Stimulated activated CD4-positive, alpha-beta T cell treated with anti-CD3 and anti-CD28 coated beads, Interleukin-2, amount 100 ng/mL, for 48 hours (primary cell): Measurements from ENCODE around the gene KBTBD12.
"Not testable (repeated sequence)": the region's sequence is repeated elsewhere in the genome, so short reads cannot be mapped to it uniquely, and the experiment has no call there.

ENCODE experiments used
- DNase-seq, 2 donors: peaks; one replicate each; pipeline ENCODE4 v3.0.0-alpha.2; 2020

KBTBD12 gene

GRCh38 chr3:127905556-127905955, 9.5 kb upstream of the KBTBD12 start:
- DNase-seq: no peak

- DNase-seq: not testable (repeated sequence)
These were observed 8.4 kb upstream of the KBTBD12 start for GRCh38 chr3:127906653-127907052.

GRCh38 chr3:127908202-127908601, 6.8 kb upstream of the KBTBD12 start:
- no peak for DNase-seq

GRCh38 chr3:127908951-127909350, 6.1 kb upstream of the KBTBD12 start:
- DNase-seq: no peak

- no peak for DNase-seq
These were observed 5.4 kb upstream of the KBTBD12 start for GRCh38 chr3:127909646-127910045.

- DNase-seq: no peak
These were observed 3.6 kb upstream of the KBTBD12 start for GRCh38 chr3:127911421-127911931.

GRCh38 chr3:127913841-127914240, 1.2 kb upstream of the KBTBD12 start:
- not testable (repeated sequence) for DNase-seq

GRCh38 chr3:127914584-127914983, 448 bp upstream of the KBTBD12 start:
- no peak for DNase-seq

- no peak for DNase-seq
These were observed 983 bp downstream of the KBTBD12 start for GRCh38 chr3:127915937-127916493.

GRCh38 chr3:127920738-127921137, 5.7 kb downstream of the KBTBD12 start:
- DNase-seq: no peak

- DNase-seq: no peak
These were observed 8.6 kb downstream of the KBTBD12 start for GRCh38 chr3:127923611-127924010.

- no peak for DNase-seq
These were observed 10.4 kb downstream of the KBTBD12 start for GRCh38 chr3:127925384-127925783.

GRCh38 chr3:127927829-127928604, 13.0 kb downstream of the KBTBD12 start:
- DNase-seq: no peak

- DNase-seq: no peak
These were observed 14.9 kb downstream of the KBTBD12 start for GRCh38 chr3:127929818-127930413.

- no peak for DNase-seq
These were observed 18.4 kb downstream of the KBTBD12 start for GRCh38 chr3:127933396-127933795.

- DNase-seq: no peak
These were observed 23.8 kb downstream of the KBTBD12 start for GRCh38 chr3:127938800-127939199.

GRCh38 chr3:127940116-127940515, 25.1 kb downstream of the KBTBD12 start:
- no peak for DNase-seq

GRCh38 chr3:127942613-127943012, 27.6 kb downstream of the KBTBD12 start:
- no peak for DNase-seq

- no peak for DNase-seq
These were observed 33.2 kb downstream of the KBTBD12 start for GRCh38 chr3:127948211-127948610.

- no peak for DNase-seq
These were observed 34.5 kb downstream of the KBTBD12 start for GRCh38 chr3:127949446-127950055.

- no peak for DNase-seq
These were observed 36.2 kb downstream of the KBTBD12 start for GRCh38 chr3:127951276-127951675.

GRCh38 chr3:127953091-127954035, 38.3 kb downstream of the KBTBD12 start:
- DNase-seq: no peak
